Measurements from ENCODE around the gene RIMS4.
"Not testable (repeated sequence)": the region's sequence is repeated elsewhere in the genome, so short reads cannot be mapped to it uniquely, and the experiment has no call there.

Gene RIMS4

DNA sequence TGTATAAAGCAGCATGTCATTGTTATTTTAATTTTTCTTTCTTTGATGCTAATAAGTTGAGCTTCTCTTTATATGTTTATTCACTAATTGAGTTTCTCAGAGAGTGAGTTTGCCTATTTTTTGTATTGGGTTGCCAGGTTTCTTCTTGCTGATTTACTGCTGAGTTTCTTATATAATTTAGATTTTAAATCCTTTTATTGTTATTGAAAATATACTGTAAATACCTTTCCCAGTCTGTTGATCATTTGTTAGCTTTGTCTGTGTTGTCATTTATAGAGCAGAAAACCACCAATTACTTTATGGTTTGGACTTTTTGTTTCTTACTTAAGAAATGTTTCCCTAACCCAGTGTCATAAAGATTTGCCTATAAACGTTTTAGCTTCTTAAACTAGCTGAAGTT lies 17.1 kb upstream of the RIMS4 start:
- ChIA-PET POLR2A (ENCODE audit: low non-redundant PET) (no interaction called here), CTCF (interaction anchor here (0.6 kb wide), 1 partner anchor 155 kb away, joined by 3 read pairs; no protein-coding TSS in a partner anchor)
- DNase-seq (ENCODE audit: low spot score), result no peak
- TF ChIP-seq, protein P1, sequence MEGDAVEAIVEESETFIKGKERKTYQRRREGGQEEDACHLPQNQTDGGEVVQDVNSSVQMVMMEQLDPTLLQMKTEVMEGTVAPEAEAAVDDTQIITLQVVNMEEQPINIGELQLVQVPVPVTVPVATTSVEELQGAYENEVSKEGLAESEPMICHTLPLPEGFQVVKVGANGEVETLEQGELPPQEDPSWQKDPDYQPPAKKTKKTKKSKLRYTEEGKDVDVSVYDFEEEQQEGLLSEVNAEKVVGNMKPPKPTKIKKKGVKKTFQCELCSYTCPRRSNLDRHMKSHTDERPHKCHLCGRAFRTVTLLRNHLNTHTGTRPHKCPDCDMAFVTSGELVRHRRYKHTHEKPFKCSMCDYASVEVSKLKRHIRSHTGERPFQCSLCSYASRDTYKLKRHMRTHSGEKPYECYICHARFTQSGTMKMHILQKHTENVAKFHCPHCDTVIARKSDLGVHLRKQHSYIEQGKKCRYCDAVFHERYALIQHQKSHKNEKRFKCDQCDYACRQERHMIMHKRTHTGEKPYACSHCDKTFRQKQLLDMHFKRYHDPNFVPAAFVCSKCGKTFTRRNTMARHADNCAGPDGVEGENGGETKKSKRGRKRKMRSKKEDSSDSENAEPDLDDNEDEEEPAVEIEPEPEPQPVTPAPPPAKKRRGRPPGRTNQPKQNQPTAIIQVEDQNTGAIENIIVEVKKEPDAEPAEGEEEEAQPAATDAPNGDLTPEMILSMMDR (conservative IDR thresholded peaks at IDR 0.05; ENCODE audit: low read depth), result no peak
- no peak overlapping the region for H3K27ac ChIP-seq

- POLR2A ChIA-PET (ENCODE audit: low non-redundant PET); CTCF ChIA-PET: not testable (repeated sequence)
These were observed 11.2 kb upstream of the RIMS4 start for GRCh38 chr20:44821576-44821975.

DNA sequence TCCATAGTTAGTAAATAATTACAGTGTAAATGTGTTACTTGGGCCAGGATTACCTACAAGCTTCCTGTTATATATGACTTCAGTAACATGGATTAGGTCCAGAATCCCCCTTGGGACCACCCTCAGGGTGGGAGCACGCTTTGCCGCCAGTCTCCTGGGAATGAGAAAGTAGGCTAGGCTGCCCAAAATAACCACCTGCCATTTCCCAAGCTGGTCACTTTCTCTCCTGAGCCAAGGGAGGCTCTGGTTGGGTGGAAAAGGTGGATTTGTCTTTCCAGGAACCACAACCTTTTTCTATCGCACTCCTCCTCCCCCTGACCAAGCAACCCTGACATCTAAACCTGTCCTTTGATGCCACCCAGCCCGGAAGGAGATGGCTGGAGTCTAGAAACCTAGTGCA lies 9.6 kb upstream of the RIMS4 start:
- TF ChIP-seq, protein P1 (conservative IDR thresholded peaks at IDR 0.05; ENCODE audit: low read depth), result no peak
- no peak overlapping the region for H3K27ac ChIP-seq
- ChIA-PET CTCF (interaction anchor here (0.6 to 0.7 kb wide), 2 partner anchors 128 to 1185 kb away, joined by 4 to 6 read pairs; no protein-coding TSS in a partner anchor), POLR2A (ENCODE audit: low non-redundant PET) (no interaction called here)
- DNase-seq (ENCODE audit: low spot score), result no peak

More at GRCh38 chr20:44821576-44821975, 11.2 kb upstream of the RIMS4 start:
- not testable (repeated sequence) for DNase-seq (ENCODE audit: low spot score); H3K27ac ChIP-seq

DNA sequence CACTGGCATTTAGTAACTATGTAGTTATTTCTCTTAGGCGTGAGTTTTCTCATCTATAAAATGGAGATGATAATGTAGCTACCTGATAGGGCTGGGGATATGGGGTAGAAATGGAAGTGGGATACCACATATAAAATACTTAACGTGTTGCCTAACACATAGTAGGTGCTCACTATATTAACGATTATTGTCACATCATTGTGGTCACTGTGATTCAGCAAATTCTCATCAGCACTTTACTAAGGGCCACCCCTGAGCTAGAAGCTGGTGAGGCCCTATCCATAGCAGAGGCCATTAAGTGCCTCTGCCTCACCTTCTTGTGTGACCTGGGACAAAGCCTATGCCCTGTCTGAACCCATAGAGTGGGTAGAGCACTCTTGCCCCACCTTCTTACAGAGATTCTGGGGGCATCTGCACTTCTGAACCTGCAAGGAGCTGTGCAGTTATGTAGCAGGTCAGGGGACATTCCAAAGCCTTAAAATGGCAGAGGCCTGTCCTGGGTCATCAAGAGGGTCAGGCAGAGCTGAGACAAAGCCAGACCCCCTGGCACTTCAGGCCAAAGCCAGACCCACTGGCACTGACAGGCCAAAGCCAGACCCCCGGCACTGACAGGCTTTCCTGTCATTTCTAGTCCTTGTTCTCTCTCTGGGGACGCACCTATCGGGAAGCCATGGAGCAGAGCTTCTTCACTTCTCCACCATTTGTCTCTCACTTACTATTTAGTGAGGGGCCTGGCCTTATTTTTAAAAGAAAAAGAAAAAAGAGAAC lies 7.0 kb upstream of the RIMS4 start:
- ChIA-PET POLR2A (ENCODE audit: low non-redundant PET) (interaction anchor here (0.6 kb wide), 1 partner anchor 166 kb away, joined by 9 read pairs; the partner anchor contains the start of gene ADA), CTCF (interaction anchor here (0.6 kb wide), 1 partner anchor 28 kb away, joined by 3 read pairs; no protein-coding TSS in a partner anchor)
- TF ChIP-seq, protein P1 (conservative IDR thresholded peaks at IDR 0.05; ENCODE audit: low read depth), result no peak
- no peak overlapping the region for H3K27ac ChIP-seq
- DNase-seq (ENCODE audit: low spot score), result no peak

DNA sequence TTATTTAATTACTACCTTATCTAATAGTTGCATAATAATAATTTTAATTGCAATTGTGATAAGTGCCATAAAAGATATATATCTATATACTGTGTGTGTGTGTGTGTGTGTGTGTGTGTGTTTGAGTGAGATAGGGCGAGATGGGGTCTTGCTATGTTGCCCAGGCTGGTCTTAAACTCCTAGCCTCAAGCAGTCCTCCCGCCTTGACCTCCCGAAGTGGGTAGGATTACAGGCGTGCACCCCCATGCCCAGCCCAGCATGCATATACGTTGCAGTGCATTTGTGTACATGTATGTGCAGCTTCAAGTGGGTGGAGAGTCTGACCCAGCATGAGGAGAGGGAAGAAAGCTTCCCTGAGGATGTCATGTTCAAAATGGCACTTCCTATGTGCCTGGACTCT lies 4.6 kb upstream of the RIMS4 start:
- CTCF ChIA-PET, result interaction anchor here (0.8 kb wide), 1 partner anchor 11 kb away, joined by 3 read pairs; no protein-coding TSS in a partner anchor
- TF ChIP-seq, protein P1 (conservative IDR thresholded peaks at IDR 0.05; ENCODE audit: low read depth), result no peak
- DNase-seq (ENCODE audit: low spot score), result no peak
- POLR2A ChIA-PET (ENCODE audit: low non-redundant PET), result no interaction called here
- no peak overlapping the region for H3K27ac ChIP-seq

GRCh38 chr20:44811150-44811685 lies 872 bp upstream of the RIMS4 start:
- no peak for DNase-seq (ENCODE audit: low spot score)
- ChIA-PET CTCF (no interaction called here), POLR2A (ENCODE audit: low non-redundant PET) (no interaction called here)
- no peak overlapping the region for H3K27ac ChIP-seq
- TF ChIP-seq, protein P1 (conservative IDR thresholded peaks at IDR 0.05; ENCODE audit: low read depth), result no peak

DNA sequence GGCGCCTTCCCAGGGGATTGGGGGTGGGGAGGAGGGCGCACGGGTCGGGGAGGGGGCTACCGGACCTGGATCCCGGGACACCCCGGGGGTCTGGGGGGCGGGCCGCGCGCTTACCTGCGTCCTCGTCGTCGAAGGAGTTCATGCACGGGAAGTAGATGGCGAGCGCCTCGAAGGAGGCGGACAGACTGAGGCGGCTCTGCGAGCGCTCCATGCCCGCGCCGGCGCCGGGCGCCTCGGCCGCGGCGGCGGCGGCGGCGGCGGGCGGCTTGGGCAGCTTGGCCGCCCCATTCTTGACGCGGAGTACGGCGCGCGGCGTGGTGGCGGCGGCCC lies 320 bp downstream of the RIMS4 start:
- TF ChIP-seq, protein P1 (conservative IDR thresholded peaks at IDR 0.05; ENCODE audit: low read depth), result no peak
- ChIA-PET POLR2A (ENCODE audit: low non-redundant PET) (no interaction called here), CTCF (no interaction called here)
- no peak for DNase-seq (ENCODE audit: low spot score)
- H3K27ac ChIP-seq, result no peak overlapping the region

Measured in RWPE1 (cell line).